Gastroesophageal sphincter (tissue), 4 donors: ENCODE data around the gene PRRG3. TPM values are rescaled to one million over a fixed set of nuclear protein-coding genes. Genes with fewer than 3 reads are reported as not detected.
A peak's percentile ranks its signal among the peaks of the same experiment; 100 is the strongest.

Experiments
- ATAC-seq: fragments of 150-250 bp; one replicate; pipeline ENCODE4 v1.9.1; 2016; ENCODE audit warnings: mild to moderate bottlenecking, moderate library complexity
- H3K27ac ChIP-seq, 4 donors: fragments of 200-600 bp; sonication (generic) in 3 of 4; 1 replicate in 3 of 4; 2 replicates in 1 of 4; pipeline ENCODE4 v1.5.1; 2016 to 2019
- H3K27me3 ChIP-seq: fragments of 200-600 bp; sonication (generic); one replicate; pipeline ENCODE4 v1.5.1; 2019
- H3K36me3 ChIP-seq, 2 donors: fragments of 200-600 bp; sonication (generic); one replicate each; pipeline ENCODE4 v1.5.1; 2019; ENCODE audit warnings: control low read depth in 1 of 2
- H3K4me1 ChIP-seq, 3 donors: fragments of 200-600 bp; sonication (generic); 1 replicate in 2 of 3; 2 replicates in 1 of 3; pipeline ENCODE4 v1.5.1; 2016 to 2019; ENCODE audit warnings: control low read depth in 2 of 3
- H3K4me3 ChIP-seq, 2 donors: fragments of 200-600 bp; sonication (generic); one replicate each; pipeline ENCODE4 v1.5.1; 2019; ENCODE audit warnings: mild to moderate bottlenecking in 1 of 2, moderate library complexity in 1 of 2
- H3K9me3 ChIP-seq, 3 donors: fragments of 200-600 bp; sonication (generic); one replicate each; pipeline ENCODE4 v1.5.1; 2017 to 2019; ENCODE audit warnings: control low read depth in 2 of 3
- EP300 ChIP-seq: sonication (generic); formaldehyde crosslinking; IDR thresholded peaks from one replicate; pipeline ENCODE4 v1.6.1; 2017; ENCODE audit warnings: antibody characterized with exemption, mild to moderate bottlenecking
- POLR2A ChIP-seq, 2 donors: fragments of 450-650 bp; IDR thresholded peaks; one replicate each; pipeline ENCODE4 v1.6.1; 2017; ENCODE audit warnings: antibody characterized with exemption in 2 of 2, mild to moderate bottlenecking in 2 of 2, moderate library complexity in 1 of 2
- POLR2AphosphoS5 ChIP-seq: sonication (generic); formaldehyde crosslinking; IDR thresholded peaks from one replicate; pipeline ENCODE4 v1.6.1; 2017; ENCODE audit warnings: antibody characterized with exemption
- WGBS, 2 donors: methylation state at CpG; one replicate each; pipeline ENCODE4 v1.1.5; 2018; ENCODE audit warnings: low coverage in 1 of 2; 5-methylcytosine and 5-hydroxymethylcytosine counted together
- total RNA-seq, 4 donors: library from RNA; depleted of rRNA; stranded (reverse); fragments of >200 nt; gene quantifications; one replicate each; pipeline ENCODE4 v1.1.0, GENCODE V29; 2016
- TF ChIP-seq, protein P1 (sequence below), 4 experiments: fragments of 200-600 bp in 2 of 4; fragments of 450-650 bp in 2 of 4; sonication (generic) in 1 of 4; IDR thresholded peaks; one replicate each; pipeline ENCODE4 v1.5.1; 2017 to 2019; ENCODE audit warnings: antibody characterized with exemption in 4 of 4, mild to moderate bottlenecking in 2 of 4, moderate library complexity in 2 of 4

Gene PRRG3
- total RNA-seq, 4 donors from 2014 or later = 0.47 to 1.3 (median 0.71) TPM

DNA sequence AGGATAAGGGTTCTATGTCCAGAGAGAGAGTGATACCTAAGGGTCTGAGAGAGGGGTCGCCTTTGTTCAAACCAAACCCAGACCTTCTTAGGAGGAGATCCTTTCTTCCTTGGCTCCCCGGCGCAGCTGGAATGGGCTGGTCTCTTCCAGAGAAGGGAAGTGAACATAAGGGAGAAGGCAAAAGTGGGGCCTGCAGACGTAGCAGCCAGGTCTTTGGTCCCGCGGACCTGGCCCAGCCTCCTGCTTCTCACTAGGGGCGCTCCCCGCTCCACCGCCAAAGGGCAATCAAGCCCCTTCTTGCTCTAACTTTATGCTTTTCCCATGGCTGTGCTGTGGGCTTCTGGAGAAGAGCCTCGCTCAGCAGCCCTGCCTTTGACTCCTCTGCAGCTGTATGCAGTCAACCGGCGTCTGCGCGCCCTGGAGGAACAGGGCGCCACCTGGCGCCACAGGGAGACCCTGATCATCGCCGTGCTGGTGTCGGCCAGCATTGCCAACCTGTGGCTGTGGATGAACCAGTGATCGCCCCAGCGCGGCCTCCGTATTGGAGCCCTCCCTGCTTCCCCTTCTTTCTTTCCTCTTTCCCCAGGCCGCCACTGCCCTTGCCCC, 27.1 kb downstream of the PRRG3 start:
- ATAC-seq = no peak
- Histone ChIP-seq H3K27me3 (no peaks in the 10 kb centered on the region), H3K36me3 (no peaks in the 10 kb centered on the region), H3K4me3 (no peak overlapping the region), H3K27ac (no peak overlapping the region), H3K9me3 (no peaks in the 10 kb centered on the region), H3K4me1 (no peaks in the 10 kb centered on the region)
- WGBS, 2 donors = no CpG with 5 or more reads among the region's 24 CpGs
- TF ChIP-seq EP300 = no peak
- TF ChIP-seq, protein P1, sequence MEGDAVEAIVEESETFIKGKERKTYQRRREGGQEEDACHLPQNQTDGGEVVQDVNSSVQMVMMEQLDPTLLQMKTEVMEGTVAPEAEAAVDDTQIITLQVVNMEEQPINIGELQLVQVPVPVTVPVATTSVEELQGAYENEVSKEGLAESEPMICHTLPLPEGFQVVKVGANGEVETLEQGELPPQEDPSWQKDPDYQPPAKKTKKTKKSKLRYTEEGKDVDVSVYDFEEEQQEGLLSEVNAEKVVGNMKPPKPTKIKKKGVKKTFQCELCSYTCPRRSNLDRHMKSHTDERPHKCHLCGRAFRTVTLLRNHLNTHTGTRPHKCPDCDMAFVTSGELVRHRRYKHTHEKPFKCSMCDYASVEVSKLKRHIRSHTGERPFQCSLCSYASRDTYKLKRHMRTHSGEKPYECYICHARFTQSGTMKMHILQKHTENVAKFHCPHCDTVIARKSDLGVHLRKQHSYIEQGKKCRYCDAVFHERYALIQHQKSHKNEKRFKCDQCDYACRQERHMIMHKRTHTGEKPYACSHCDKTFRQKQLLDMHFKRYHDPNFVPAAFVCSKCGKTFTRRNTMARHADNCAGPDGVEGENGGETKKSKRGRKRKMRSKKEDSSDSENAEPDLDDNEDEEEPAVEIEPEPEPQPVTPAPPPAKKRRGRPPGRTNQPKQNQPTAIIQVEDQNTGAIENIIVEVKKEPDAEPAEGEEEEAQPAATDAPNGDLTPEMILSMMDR (IDR thresholded peaks at IDR 0.05) = peak in 2 of 4 experiments; percentile 14 to 49

DNA sequence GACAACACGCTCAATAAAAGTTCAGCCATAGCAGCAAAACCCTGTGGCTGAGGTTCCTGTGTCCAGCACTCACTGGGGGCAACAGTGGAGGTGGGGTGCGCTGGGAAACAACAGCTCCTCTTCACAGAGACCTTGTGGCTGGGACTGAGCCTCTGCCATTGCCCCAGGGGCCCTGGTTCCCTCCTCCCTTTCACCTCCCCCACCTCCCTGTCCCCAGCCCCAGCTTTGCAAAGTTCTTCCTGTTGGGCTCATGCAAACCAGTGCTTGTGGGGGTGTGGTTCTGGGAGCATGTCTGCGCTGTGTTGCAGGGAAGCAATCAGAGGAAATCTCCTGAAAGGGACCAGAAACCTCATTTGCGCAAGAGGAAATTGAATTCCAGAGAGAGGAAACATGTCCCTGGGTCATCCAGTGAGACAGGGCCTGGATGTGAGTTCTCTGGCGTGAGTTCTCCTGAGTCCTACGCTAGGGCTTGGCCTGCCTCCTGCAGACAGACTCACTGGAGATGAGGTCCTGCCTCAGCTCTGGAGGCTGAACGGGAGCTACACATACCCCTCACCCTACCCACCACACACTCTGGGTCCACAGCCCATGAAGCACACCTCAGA, 28.0 kb downstream of the PRRG3 start:
- peak; percentile 22 for ATAC-seq
- H3K9me3 ChIP-seq = no peaks in the 10 kb centered on the region
- H3K27me3 ChIP-seq = no peaks in the 10 kb centered on the region

DNA sequence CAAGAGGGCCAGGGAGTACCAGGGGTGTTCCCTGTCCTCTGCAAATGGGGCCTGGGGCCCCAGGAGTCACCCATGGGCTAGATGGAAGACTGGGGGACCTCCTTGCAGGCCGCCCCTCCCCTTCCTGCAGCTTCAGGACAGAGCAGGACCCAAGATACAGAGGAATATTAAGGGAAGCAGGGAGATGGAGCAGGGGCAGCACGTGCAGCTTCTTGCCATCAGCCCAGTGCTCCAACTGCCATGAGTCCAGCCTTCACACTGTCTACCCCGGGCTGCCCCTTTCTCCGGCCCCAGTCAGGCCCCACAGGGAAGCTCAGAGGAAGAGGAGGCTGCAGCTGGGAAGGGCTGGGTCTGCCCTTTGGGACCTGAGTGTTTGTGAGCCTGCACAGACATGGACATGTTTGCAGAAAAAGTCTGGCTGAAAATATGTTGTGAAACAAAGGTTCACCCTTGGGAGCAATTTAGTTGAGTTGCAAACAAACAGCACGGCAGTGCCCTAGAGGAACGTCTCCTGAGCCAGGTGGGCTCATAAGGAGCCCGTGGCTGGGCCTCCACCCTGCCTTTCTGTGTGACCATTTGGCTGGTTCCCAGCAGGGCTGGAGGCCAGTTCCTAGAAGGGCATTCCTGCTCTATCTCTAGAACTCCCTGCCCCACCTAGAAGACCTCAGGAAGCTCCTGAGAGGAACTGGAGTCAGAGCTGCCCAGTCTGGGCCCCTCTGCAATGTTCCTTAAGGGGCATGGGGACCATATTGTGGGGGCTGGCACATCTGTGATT, 29.5 kb downstream of the PRRG3 start:
- 40% methylated on average over 1 of the region's 7 CpGs; no CpG with 5 or more reads in 1 of the 2 donors for WGBS, 2 donors
- no peak overlapping the region for H3K4me3 ChIP-seq
- ATAC-seq = no peak
- H3K9me3 ChIP-seq = no peaks in the 10 kb centered on the region
- H3K27ac ChIP-seq = no peak overlapping the region
- no peaks in the 10 kb centered on the region for H3K4me1 ChIP-seq
- H3K27me3 ChIP-seq = no peaks in the 10 kb centered on the region
- TF ChIP-seq POLR2AphosphoS5 = no peak
- TF ChIP-seq, protein P1 (IDR thresholded peaks at IDR 0.05) = no peak
- TF ChIP-seq POLR2A (IDR thresholded peaks at IDR 0.05) = no peak
- no peak for TF ChIP-seq EP300
- H3K36me3 ChIP-seq = no peaks in the 10 kb centered on the region

More for the DNA sequence above, 28.0 kb downstream of the PRRG3 start:
- no peaks in the 10 kb centered on the region for H3K36me3 ChIP-seq
- H3K4me1 ChIP-seq = no peaks in the 10 kb centered on the region
- no peak overlapping the region for H3K4me3 ChIP-seq
- no peak overlapping the region for H3K27ac ChIP-seq
- no peak for TF ChIP-seq EP300
- TF ChIP-seq, protein P1 (IDR thresholded peaks at IDR 0.05) = no peak
- no peak for TF ChIP-seq POLR2A (IDR thresholded peaks at IDR 0.05)
- TF ChIP-seq POLR2AphosphoS5 = no peak
- WGBS, 2 donors = no CpG with 5 or more reads among the region's 7 CpGs

DNA sequence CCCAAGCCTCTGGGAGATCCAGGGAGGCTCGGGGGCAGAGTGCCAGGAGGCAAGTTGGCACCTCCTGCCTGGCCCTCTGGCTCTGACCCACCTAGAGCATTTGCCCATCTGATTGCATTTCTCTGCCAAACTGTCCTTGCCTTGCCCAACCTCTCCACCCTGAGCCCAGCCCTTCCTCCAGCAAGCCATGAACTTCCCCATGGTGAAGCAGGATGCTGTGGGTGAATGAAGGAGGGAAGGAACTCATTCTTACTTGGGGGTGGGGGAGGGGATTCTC, 30.0 kb downstream of the PRRG3 start:
- TF ChIP-seq POLR2AphosphoS5 (no peak), POLR2A (IDR thresholded peaks at IDR 0.05) (no peak), EP300 (no peak)
- TF ChIP-seq, protein P1 (IDR thresholded peaks at IDR 0.05) = no peak
- H3K27me3 ChIP-seq = no peaks in the 10 kb centered on the region
- no peaks in the 10 kb centered on the region for H3K36me3 ChIP-seq
- no peaks in the 10 kb centered on the region for H3K9me3 ChIP-seq
- H3K4me1 ChIP-seq = no peaks in the 10 kb centered on the region
- no peak for ATAC-seq
- WGBS, 2 donors = no CpG with 5 or more reads among the region's 1 CpG
- H3K4me3 ChIP-seq = no peak overlapping the region
- no peak overlapping the region for H3K27ac ChIP-seq

DNA sequence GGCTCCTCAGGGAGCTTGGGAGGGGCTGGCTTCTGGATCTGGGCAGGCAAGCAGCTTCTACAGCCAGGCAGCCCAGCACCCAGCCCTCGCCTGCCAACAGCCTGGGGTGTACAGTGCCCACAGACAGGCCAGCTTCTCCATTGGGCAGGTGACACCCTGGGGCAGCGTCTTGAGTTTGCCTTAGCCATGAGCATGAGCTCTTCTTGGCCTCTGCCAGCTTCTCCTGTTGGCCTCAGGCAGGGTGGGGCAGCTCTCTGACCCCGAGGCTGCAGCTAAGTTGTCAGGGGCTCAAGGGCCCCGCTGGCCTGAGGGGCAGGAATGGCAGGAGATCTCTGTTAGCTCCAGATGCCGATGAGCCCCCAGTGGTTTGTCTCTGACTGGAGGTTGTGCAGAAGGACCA, 31.5 kb downstream of the PRRG3 start:
- H3K27me3 ChIP-seq = no peaks in the 10 kb centered on the region
- H3K27ac ChIP-seq = no peak overlapping the region
- no peaks in the 10 kb centered on the region for H3K9me3 ChIP-seq
- no peaks in the 10 kb centered on the region for H3K4me1 ChIP-seq
- no peak overlapping the region for H3K4me3 ChIP-seq
- H3K36me3 ChIP-seq = no peaks in the 10 kb centered on the region
- WGBS, 2 donors = no CpG with 5 or more reads among the region's 5 CpGs
- no peak for TF ChIP-seq POLR2AphosphoS5
- TF ChIP-seq, protein P1 (IDR thresholded peaks at IDR 0.05) = no peak
- TF ChIP-seq POLR2A (IDR thresholded peaks at IDR 0.05) = no peak
- TF ChIP-seq EP300 = no peak
- ATAC-seq = no peak
